IMR-90 (cell line): ENCODE results near the gene DRAXIN. TPM values are rescaled to one million over a fixed set of nuclear protein-coding genes. Genes with fewer than 3 reads are reported as not detected.

Experiments
- ATAC-seq: fragments of 200-7000 bp; cut with Tn5 transposase; 2 replicates; pipeline ENCODE4 v1.9.1; 2020; ENCODE audit warnings: low read depth, mild to moderate bottlenecking, moderate library complexity
- BruUV-seq: library from RNA; stranded (reverse); fragments of 400-500 nt; replicated peaks from 2 replicates; lab custom pipeline; 2021; lab: Mats Ljungman, UMichigan
- CTCF ChIA-PET: fragments of 300-600 bp; formaldehyde crosslinking; extraction: SDS; loops from one replicate; lab custom pipeline; 2021; ENCODE audit warnings: antibody characterized with exemption; lab: Yijun Ruan, JAX
- POLR2A ChIA-PET: fragments of 300-600 bp; sonication (Branson Sonifier 250); formaldehyde crosslinking; loops from one replicate; lab custom pipeline; 2022; ENCODE audit warnings: antibody characterized with exemption; ENCODE audit not compliant: unreplicated experiment; lab: Charles Lee
- DNase-seq: peaks from one replicate; pipeline ENCODE4 v3.0.0; 2013
- H2AFZ ChIP-seq: replicated peaks from 2 replicates; pipeline ENCODE3; 2013; ENCODE audit warnings: low read length, mild to moderate bottlenecking; ENCODE audit not compliant: poor library complexity
- H2AK5ac ChIP-seq: 2 replicates; pipeline ENCODE4 v1.6.1; 2013; ENCODE audit warnings: low read depth, low read length, inconsistent platforms
- H2AK9ac ChIP-seq: replicated peaks from 2 replicates; pipeline ENCODE3; 2013; ENCODE audit warnings: mild to moderate bottlenecking, low read depth, low read length, moderate library complexity; ENCODE audit not compliant: poor library complexity
- H2BK120ac ChIP-seq: 2 replicates; pipeline ENCODE4 v1.6.1; 2013; ENCODE audit warnings: low read depth, low read length, inconsistent platforms
- H2BK15ac ChIP-seq: 3 replicates; pipeline ENCODE4 v1.6.1; 2013; ENCODE audit warnings: low read depth, low read length, inconsistent platforms
- H2BK20ac ChIP-seq: 2 replicates; pipeline ENCODE4 v1.6.1; 2013; ENCODE audit warnings: low read depth, mild to moderate bottlenecking, inconsistent platforms, low read length, moderate library complexity
- H2BK5ac ChIP-seq: 2 replicates; pipeline ENCODE4 v1.6.1; 2013; ENCODE audit warnings: mild to moderate bottlenecking, low read depth, low read length, inconsistent platforms; ENCODE audit not compliant: poor library complexity, severe bottlenecking
- H3K14ac ChIP-seq: replicated peaks from 2 replicates; pipeline ENCODE4 v1.6.1; 2013; ENCODE audit warnings: low read depth, low read length, inconsistent platforms
- H3K18ac ChIP-seq: 2 replicates; pipeline ENCODE4 v1.6.1; 2013; ENCODE audit warnings: low read depth, low read length, control low read depth
- H3K23ac ChIP-seq: 2 replicates; pipeline ENCODE4 v1.6.1; 2013; ENCODE audit warnings: low read depth, low read length, inconsistent platforms
- H3K27ac ChIP-seq: 2 replicates; pipeline ENCODE4 v1.5.1; 2013; ENCODE audit warnings: mild to moderate bottlenecking, control low read depth, low read length; ENCODE audit not compliant: insufficient read depth
- H3K27me3 ChIP-seq: 2 replicates; pipeline ENCODE4 v1.6.1; 2013; ENCODE audit warnings: low read length; ENCODE audit not compliant: control insufficient read depth, insufficient read depth
- H3K36me3 ChIP-seq: 2 replicates; pipeline ENCODE4 v1.6.1; 2013; ENCODE audit warnings: low read length, mixed read lengths; ENCODE audit not compliant: control insufficient read depth, insufficient read depth
- H3K4ac ChIP-seq: 2 replicates; pipeline ENCODE4 v1.6.1; 2013; ENCODE audit warnings: low read depth, low read length, inconsistent platforms
- H3K4me1 ChIP-seq: 2 replicates; pipeline ENCODE4 v1.6.1; 2013; ENCODE audit warnings: low read length, mixed read lengths; ENCODE audit not compliant: control insufficient read depth, insufficient read depth
- H3K4me2 ChIP-seq: 2 replicates; pipeline ENCODE4 v1.6.1; 2013; ENCODE audit warnings: low read depth, mild to moderate bottlenecking, control low read depth, low read length, moderate library complexity
- H3K4me3 ChIP-seq: 2 replicates; pipeline ENCODE4 v1.5.1; 2013; ENCODE audit warnings: low read depth, mild to moderate bottlenecking, control low read depth, low read length, moderate library complexity; ENCODE audit not compliant: insufficient read depth
- H3K56ac ChIP-seq: 2 replicates; pipeline ENCODE4 v1.6.1; 2013; ENCODE audit warnings: low read length, inconsistent platforms; ENCODE audit not compliant: insufficient read depth; ENCODE audit errors: extremely low read depth
- H3K79me1 ChIP-seq, 2 experiments: 2 replicates each; pipeline ENCODE4 v1.6.1; 2013; ENCODE audit warnings: low read length in 2 of 2, inconsistent platforms in 1 of 2, low read depth in 1 of 2
- H3K9ac ChIP-seq: 2 replicates; pipeline ENCODE4 v1.6.1; 2013; ENCODE audit warnings: low read depth, low read length, control low read depth
- H3K9me1 ChIP-seq: 2 replicates; pipeline ENCODE4 v1.6.1; 2013; ENCODE audit warnings: low read length, inconsistent platforms; ENCODE audit not compliant: insufficient read depth
- H3K9me3 ChIP-seq: 2 replicates; pipeline ENCODE4 v1.6.1; 2013; ENCODE audit warnings: low read length; ENCODE audit not compliant: control insufficient read depth, insufficient read depth
- H4K20me1 ChIP-seq: 2 replicates; pipeline ENCODE4 v1.6.1; 2013; ENCODE audit warnings: low read length, inconsistent platforms; ENCODE audit not compliant: insufficient read depth
- H4K5ac ChIP-seq: 2 replicates; pipeline ENCODE4 v1.6.1; 2013; ENCODE audit warnings: mild to moderate bottlenecking, low read depth, low read length, control low read depth
- H4K8ac ChIP-seq, 2 experiments: 2 replicates each; pipeline ENCODE4 v1.6.1; 2013; ENCODE audit warnings: low read depth in 2 of 2, low read length in 2 of 2, control low read depth in 1 of 2, inconsistent platforms in 1 of 2
- H4K91ac ChIP-seq: 2 replicates; pipeline ENCODE4 v1.6.1; 2013; ENCODE audit warnings: low read depth, low read length, inconsistent platforms; ENCODE audit not compliant: insufficient read depth
- BHLHE40 ChIP-seq: fragments of 150-350 bp; IDR thresholded peaks from 2 replicates; pipeline ENCODE4 v1.6.1; 2016; ENCODE audit warnings: mild to moderate bottlenecking, low read depth, low read length
- CEBPB ChIP-seq: IDR thresholded peaks from 2 replicates; pipeline ENCODE4 v1.6.1; 2012; ENCODE audit warnings: low read depth, low read length, improper control_type of control experiment
- ELK1 ChIP-seq: fragments of 150-350 bp; IDR thresholded peaks from 2 replicates; pipeline ENCODE4 v1.6.1; 2016; ENCODE audit warnings: low read depth, mild to moderate bottlenecking, low read length, moderate library complexity, borderline replicate concordance
- MAFK ChIP-seq: IDR thresholded peaks from 2 replicates; pipeline ENCODE4 v1.6.1; 2012; ENCODE audit warnings: low read depth, low read length, improper control_type of control experiment
- MAZ ChIP-seq: IDR thresholded peaks from 2 replicates; pipeline ENCODE4 v1.6.1; 2012; ENCODE audit warnings: low read depth, mild to moderate bottlenecking, low read length, improper control_type of control experiment, moderate library complexity, borderline replicate concordance
- MXI1 ChIP-seq: IDR thresholded peaks from 2 replicates; pipeline ENCODE4 v1.6.1; 2012; ENCODE audit warnings: low read depth, mild to moderate bottlenecking, low read length, moderate library complexity, borderline replicate concordance
- NFE2L2 ChIP-seq: fragments of 150-350 bp; IDR thresholded peaks from 2 replicates; pipeline ENCODE4 v1.6.1; 2016; ENCODE audit warnings: low read depth, mild to moderate bottlenecking, low read length
- POLR2A ChIP-seq: IDR thresholded peaks from 2 replicates; pipeline ENCODE4 v1.6.1; 2012; ENCODE audit warnings: mild to moderate bottlenecking, low read depth, low read length
- RAD21 ChIP-seq: IDR thresholded peaks from 2 replicates; pipeline ENCODE4 v1.6.1; 2012; ENCODE audit warnings: low read length, improper control_type of control experiment
- RCOR1 ChIP-seq: IDR thresholded peaks from 2 replicates; pipeline ENCODE4 v1.6.1; 2012; ENCODE audit warnings: mild to moderate bottlenecking, low read length, improper control_type of control experiment; ENCODE audit not compliant: insufficient replicate concordance
- RFX5 ChIP-seq: IDR thresholded peaks from 2 replicates; pipeline ENCODE4 v1.8.0; 2012; ENCODE audit warnings: low read depth, mild to moderate bottlenecking, low read length, moderate library complexity
- SMC3 ChIP-seq: fragments of 150-350 bp; IDR thresholded peaks from 2 replicates; pipeline ENCODE4 v1.6.1; 2016; ENCODE audit warnings: low read depth, mild to moderate bottlenecking, antibody characterized with exemption, low read length, moderate library complexity
- WGBS, 2 experiments: methylation state at CpG; one replicate each; pipeline versions ENCODE4 v1.1.5 to v1.1.7; 2013; ENCODE audit warnings: missing lambda C conversion rate in 2 of 2; ENCODE audit not compliant: insufficient read length in 1 of 2; ENCODE audit errors: extremely low coverage in 2 of 2; 5-methylcytosine and 5-hydroxymethylcytosine counted together
- dilution Hi-C: fragments of 300-500 bp; cut with HindIII; formaldehyde crosslinking; loops from one replicate; pipeline ENCODE4 v1.14.3; 2018; ENCODE audit warnings: low sequenced_read_pairs; ENCODE audit not compliant: unreplicated experiment
- in situ Hi-C: fragments of 300-500 bp; cut with MboI; formaldehyde crosslinking; loops from 3 replicates; pipeline ENCODE4 v1.14.3; 2019; ENCODE audit warnings: low sequenced_read_pairs, inconsistent platforms, mixed read lengths
- intact Hi-C: fragments of 100-400 bp; cut with micrococcal nuclease; formaldehyde crosslinking; loops from 2 replicates; pipeline ENCODE4 v1.10.0; 2022
- polyA plus RNA-seq, 3 experiments: library from polyadenylated mRNA; depleted of rRNA; stranded (reverse); fragments of >200 nt; gene quantifications; 2 replicates each; pipeline ENCODE4 v1.2.3, GENCODE V29; 2012; ENCODE audit warnings: low replicate concordance in 1 of 3
- total RNA-seq: library from RNA; depleted of rRNA; stranded (reverse); fragments of >200 nt; gene quantifications from 2 replicates; pipeline ENCODE4 v1.2.3, GENCODE V29; 2012
- TF ChIP-seq, protein P1 (sequence below): fragments of 150-350 bp; IDR thresholded peaks from 2 replicates; pipeline ENCODE4 v1.6.1; 2017; ENCODE audit warnings: mild to moderate bottlenecking, antibody characterized with exemption, low read length, low read depth

DRAXIN gene
- total and polyA plus RNA-seq, 2 of the 4 experiments (the other 2 are of a cell fraction) = under 0.01 to 0.02 TPM

DNA sequence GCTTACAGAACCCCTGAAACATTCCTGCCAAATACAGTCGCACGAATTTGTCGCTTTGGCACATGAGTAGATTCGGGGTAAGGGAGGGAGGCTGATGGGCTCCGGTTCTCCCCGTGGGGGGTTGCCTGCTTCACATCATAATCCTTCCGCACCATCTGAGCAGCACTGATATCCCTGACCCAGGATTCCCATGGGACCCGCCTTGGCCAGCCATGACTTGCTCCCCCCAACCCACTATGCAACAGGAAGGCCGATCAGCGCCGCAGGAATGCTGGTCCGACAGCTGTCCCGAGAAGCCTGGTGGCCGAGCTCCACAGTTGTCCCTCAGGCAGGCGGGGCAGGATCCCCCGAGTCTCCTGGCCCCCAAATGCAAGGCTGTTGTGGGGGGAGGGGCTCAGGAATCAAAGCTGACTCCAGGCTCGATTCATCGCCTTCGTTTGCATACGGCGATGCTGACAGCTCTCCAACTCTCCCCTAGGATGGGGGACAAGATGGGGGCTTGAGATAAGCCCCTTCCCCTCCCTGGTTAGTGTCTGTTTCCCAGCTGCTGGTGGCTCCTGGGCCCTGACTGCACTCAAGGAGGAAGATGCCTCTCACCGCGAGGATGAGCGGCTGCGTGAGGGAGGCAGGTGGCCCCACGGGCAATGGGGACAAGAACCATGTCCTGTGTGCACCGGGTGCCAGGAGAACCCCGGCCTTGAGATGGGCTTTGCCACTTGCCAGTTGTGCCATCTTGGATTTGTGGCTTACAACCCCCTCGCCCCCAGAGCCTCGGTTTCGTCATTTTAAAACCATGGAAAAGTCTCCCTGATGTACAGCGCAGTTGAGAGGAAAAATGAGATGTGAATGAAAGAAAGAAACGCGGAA is 9.3 kb downstream of the DRAXIN start (continued):
- no peak for TF ChIP-seq CEBPB

GRCh38 chr1:11701551-11701961 is 10.0 kb downstream of the DRAXIN start:
- Histone ChIP-seq H2BK120ac (no peak overlapping the region), H3K9me3 (no peaks in the 10 kb centered on the region), H3K4me3 (no peak overlapping the region), H3K18ac (no peak overlapping the region), H3K9me1 (peaks cover 4% of the 10 kb centered on the region), H4K8ac (no peak overlapping the region), H3K23ac (no peak overlapping the region), H3K56ac (no peak overlapping the region), H3K27ac (no peak overlapping the region), H2BK20ac (no peak overlapping the region), H2AK9ac (no peak overlapping the region), H3K4ac (no peak overlapping the region), H3K79me1 (no peaks in the 10 kb centered on the region), H4K91ac (no peak overlapping the region), H4K20me1 (no peaks in the 10 kb centered on the region), H2AFZ (peak overlapping the region; percentile 73), H3K27me3 (peaks cover 73% of the 10 kb centered on the region), H2BK5ac (no peak overlapping the region), H2AK5ac (no peak overlapping the region), H3K36me3 (no peaks in the 10 kb centered on the region), H4K5ac (no peak overlapping the region), H3K14ac (no peak overlapping the region), H3K4me2 (no peak overlapping the region; the same call in 1 of the 2 replicates), H3K9ac (no peak overlapping the region), H3K4me1 (no peaks in the 10 kb centered on the region; the same call in 1 of the 2 replicates), H2BK15ac (no peak overlapping the region)
- dilution Hi-C loops (no loop called here), intact Hi-C loops (no loop called here), in situ Hi-C loops (no loop called here)
- ChIA-PET CTCF (no interaction called here), POLR2A (no interaction called here)
- whole genome bisulfite sequencing, 2 experiments = 12% methylated on average over 9 of the region's 15 CpGs; no CpG with 5 or more reads in 1 of the 2 experiments
- no TSS peak for BruUV-seq
- DNase-seq = no peak
- peak; percentile 53 for ATAC-seq
- TF ChIP-seq, protein P1, sequence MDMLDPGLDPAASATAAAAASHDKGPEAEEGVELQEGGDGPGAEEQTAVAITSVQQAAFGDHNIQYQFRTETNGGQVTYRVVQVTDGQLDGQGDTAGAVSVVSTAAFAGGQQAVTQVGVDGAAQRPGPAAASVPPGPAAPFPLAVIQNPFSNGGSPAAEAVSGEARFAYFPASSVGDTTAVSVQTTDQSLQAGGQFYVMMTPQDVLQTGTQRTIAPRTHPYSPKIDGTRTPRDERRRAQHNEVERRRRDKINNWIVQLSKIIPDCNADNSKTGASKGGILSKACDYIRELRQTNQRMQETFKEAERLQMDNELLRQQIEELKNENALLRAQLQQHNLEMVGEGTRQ = no peak
- TF ChIP-seq CEBPB (no peak), RFX5 (no peak), MAFK (no peak), SMC3 (no peak), POLR2A (no peak), MXI1 (no peak), BHLHE40 (no peak), RCOR1 (no peak), NFE2L2 (no peak), MAZ (no peak), ELK1 (no peak), RAD21 (no peak)
